Measurements from ENCODE around the gene NCKAP5.

Gene NCKAP5

DNA sequence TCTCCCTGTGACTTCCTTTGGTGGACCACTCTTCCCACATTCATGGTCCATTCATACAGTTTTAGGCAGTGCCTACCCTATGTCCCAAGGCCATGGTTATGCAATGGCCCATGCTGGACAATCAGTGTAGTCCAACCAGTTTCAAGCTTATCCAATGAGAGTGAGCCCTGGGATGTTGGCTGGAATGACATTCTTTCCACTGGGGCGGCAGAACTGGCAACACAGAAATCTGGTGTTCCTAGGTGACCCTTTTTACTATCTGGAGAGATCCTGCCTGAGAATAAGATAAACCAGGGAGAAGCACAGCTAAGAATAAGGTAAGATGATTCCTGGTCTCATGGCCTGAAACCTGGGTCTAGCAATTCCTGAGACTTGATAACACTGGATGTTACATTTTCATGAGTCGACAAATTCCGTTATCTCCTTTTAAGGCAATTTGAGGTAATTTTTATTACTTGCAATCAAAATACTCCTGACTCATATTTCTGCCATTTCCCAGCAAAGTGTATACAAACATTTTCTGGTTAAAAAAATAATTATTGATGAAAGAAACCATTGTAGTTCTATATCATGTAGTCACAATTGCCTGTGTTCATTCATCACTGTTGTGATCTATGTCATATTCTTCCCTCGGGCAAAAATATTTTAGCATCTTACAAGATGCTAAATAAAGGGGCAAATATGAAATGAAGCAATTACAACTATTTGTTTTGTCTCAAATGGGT lies 626.8 kb downstream of the NCKAP5 start:
- no peak overlapping the region for H3K4me3 ChIP-seq (ENCODE audit: low read depth, low read length)
- TF ChIP-seq, protein P1, sequence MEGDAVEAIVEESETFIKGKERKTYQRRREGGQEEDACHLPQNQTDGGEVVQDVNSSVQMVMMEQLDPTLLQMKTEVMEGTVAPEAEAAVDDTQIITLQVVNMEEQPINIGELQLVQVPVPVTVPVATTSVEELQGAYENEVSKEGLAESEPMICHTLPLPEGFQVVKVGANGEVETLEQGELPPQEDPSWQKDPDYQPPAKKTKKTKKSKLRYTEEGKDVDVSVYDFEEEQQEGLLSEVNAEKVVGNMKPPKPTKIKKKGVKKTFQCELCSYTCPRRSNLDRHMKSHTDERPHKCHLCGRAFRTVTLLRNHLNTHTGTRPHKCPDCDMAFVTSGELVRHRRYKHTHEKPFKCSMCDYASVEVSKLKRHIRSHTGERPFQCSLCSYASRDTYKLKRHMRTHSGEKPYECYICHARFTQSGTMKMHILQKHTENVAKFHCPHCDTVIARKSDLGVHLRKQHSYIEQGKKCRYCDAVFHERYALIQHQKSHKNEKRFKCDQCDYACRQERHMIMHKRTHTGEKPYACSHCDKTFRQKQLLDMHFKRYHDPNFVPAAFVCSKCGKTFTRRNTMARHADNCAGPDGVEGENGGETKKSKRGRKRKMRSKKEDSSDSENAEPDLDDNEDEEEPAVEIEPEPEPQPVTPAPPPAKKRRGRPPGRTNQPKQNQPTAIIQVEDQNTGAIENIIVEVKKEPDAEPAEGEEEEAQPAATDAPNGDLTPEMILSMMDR (IDR thresholded peaks at IDR 0.05; ENCODE audit: low read depth, low read length), result no peak

DNA sequence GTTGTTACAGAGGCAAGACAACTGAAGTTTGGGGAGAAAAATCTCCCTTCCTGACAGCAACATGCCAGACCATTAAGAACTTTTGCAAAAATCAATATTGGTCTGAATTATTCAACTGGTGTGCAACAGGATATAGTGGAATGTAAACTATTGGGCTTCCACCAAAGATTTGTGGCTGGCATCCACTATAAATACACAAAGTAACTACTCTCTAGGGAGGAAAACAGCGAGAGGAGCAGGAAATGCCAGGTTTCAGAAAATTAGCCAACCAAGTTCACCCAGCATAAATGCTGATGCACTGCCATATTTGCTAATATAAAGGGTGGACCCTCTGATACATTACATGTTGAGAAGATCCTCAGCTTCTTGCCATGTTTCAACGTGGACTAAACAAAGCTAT lies 630.6 kb downstream of the NCKAP5 start:
- TF ChIP-seq, protein P1 (IDR thresholded peaks at IDR 0.05; ENCODE audit: low read depth, low read length), result no peak
- no peak overlapping the region for H3K4me3 ChIP-seq (ENCODE audit: low read depth, low read length)

DNA sequence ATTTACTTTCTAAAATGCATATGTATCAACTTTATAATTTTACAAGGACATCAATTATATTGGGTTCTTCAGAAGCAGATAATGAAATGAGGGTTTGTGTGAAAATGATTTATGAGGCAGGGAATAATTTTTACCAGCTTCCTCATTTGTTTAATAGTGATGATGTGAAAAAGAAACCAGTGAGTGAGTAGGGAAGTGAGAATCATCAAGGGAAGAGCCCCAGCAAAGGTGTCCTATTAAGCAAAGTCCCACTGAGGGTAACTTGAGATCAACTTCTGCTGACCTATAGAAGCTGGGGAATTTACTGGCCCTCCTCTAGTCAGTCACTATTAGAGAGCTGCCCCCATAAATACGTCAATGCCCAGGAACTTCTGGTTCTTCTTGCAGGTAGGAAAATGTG lies 631.5 kb downstream of the NCKAP5 start:
- TF ChIP-seq, protein P1 (IDR thresholded peaks at IDR 0.05; ENCODE audit: low read depth, low read length), result no peak
- no peak overlapping the region for H3K4me3 ChIP-seq (ENCODE audit: low read depth, low read length)

DNA sequence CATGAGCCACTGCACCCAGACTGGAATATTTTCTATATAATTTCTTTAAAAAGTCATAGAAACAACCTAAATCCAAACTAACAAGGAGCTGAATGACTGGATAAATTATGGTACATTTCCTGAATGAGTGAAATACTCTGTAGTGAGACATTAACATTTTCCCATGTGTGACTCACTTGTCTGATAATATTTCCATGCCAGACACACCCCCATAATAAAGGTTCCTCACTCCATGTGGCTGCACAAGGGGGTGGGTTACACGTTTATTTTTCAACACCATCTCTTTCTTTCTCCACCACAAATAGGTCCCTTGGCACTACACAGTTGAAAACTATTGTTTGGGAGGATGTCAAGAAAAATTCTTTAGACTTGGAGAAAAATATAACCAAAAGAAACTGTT lies 632.0 kb downstream of the NCKAP5 start:
- TF ChIP-seq, protein P1 (IDR thresholded peaks at IDR 0.05; ENCODE audit: low read depth, low read length), result no peak
- H3K4me3 ChIP-seq (ENCODE audit: low read depth, low read length), result no peak overlapping the region

DNA sequence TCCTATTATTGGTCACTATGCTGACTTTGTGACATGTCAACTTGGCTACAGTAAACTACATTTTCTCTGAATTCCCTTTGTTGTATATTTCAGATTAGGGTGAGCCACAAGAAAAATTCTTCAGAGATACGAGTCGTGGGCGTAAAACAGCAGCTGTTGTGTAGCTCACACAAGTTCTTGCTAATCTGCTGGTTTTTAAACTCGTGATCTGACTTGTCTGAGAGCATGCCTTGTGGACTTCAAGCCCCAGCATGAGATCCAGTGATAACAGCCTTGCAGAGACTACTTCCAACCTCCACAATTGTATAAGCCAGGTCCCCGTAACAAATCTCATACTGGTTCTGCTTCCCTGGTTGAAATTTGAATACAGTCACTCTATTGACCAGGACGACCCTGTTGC lies 638.5 kb downstream of the NCKAP5 start:
- H3K4me3 ChIP-seq (ENCODE audit: low read depth, low read length), result no peak overlapping the region

DNA sequence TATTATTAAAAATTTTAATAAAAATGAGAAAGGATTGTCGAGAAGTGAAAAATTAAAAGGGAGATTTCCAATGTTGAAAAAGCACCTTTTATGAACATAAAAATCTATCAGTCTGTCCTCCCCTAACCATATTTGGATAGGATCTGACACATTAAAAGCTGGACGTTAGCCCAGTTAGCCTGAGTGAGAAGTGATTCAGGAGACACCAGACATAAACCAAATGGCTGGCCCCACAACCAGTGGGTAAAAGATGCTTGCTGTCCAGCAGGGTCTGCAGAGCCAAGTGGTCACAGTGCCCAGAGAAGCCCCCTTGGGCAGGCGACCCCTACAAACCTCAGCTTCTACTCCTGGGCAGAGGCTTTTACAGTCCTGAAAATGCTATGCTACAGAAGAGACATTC lies 644.5 kb downstream of the NCKAP5 start:
- TF ChIP-seq, protein P1 (IDR thresholded peaks at IDR 0.05; ENCODE audit: low read depth, low read length), result no peak
- H3K4me3 ChIP-seq (ENCODE audit: low read depth, low read length), result no peak overlapping the region

More for the DNA sequence above, 638.5 kb downstream of the NCKAP5 start:
- TF ChIP-seq, protein P1 (IDR thresholded peaks at IDR 0.05; ENCODE audit: low read depth, low read length), result no peak

DNA sequence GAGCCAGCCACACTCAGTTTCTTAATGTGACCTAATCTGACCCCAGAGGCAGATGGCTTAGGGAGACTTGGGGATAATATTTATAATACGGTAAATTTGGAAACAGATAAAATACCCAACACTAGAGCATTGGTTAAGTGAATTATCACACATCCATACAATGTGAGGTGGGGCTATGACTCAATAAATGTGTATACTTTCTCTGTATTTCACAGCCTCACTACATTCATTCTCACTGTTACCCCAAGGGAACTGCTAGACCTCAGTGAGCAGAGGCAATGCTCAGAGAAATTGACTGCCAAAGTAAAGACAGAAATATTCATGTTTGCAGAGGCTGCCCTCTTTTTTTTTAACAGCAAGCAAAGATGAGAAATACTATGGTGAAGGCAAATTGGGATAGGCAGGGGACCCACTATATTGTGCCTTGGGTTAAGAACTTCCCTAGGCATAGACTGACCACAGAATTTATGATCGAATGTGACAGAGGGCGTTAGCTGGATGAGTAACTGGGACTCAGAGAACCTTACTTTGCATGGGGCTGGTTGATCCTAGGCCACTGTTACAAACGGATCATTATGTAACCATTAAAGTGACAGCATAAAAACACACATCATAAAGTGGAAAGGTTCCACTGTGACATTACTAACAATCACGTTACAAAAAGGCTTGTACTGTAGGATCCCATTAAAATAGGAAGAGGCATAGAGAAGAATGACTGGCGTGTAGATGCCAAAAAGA lies 652.3 kb downstream of the NCKAP5 start:
- TF ChIP-seq, protein P1 (IDR thresholded peaks at IDR 0.05; ENCODE audit: low read depth, low read length), result no peak
- no peak overlapping the region for H3K4me3 ChIP-seq (ENCODE audit: low read depth, low read length)
